LNCAP (cell line): ENCODE data around the gene SLC25A25.

Experiments used
- TF ChIP-seq, protein P1 (sequence below): fragments of 450-650 bp; IDR thresholded peaks from 2 replicates; pipeline ENCODE4 v1.5.1; 2017; ENCODE audit warnings: mild to moderate bottlenecking

Gene SLC25A25

GRCh38 chr9:128128836-128129590 is 61.0 kb downstream of the SLC25A25 start:
- TF ChIP-seq, protein P1, sequence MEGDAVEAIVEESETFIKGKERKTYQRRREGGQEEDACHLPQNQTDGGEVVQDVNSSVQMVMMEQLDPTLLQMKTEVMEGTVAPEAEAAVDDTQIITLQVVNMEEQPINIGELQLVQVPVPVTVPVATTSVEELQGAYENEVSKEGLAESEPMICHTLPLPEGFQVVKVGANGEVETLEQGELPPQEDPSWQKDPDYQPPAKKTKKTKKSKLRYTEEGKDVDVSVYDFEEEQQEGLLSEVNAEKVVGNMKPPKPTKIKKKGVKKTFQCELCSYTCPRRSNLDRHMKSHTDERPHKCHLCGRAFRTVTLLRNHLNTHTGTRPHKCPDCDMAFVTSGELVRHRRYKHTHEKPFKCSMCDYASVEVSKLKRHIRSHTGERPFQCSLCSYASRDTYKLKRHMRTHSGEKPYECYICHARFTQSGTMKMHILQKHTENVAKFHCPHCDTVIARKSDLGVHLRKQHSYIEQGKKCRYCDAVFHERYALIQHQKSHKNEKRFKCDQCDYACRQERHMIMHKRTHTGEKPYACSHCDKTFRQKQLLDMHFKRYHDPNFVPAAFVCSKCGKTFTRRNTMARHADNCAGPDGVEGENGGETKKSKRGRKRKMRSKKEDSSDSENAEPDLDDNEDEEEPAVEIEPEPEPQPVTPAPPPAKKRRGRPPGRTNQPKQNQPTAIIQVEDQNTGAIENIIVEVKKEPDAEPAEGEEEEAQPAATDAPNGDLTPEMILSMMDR = no peak

DNA sequence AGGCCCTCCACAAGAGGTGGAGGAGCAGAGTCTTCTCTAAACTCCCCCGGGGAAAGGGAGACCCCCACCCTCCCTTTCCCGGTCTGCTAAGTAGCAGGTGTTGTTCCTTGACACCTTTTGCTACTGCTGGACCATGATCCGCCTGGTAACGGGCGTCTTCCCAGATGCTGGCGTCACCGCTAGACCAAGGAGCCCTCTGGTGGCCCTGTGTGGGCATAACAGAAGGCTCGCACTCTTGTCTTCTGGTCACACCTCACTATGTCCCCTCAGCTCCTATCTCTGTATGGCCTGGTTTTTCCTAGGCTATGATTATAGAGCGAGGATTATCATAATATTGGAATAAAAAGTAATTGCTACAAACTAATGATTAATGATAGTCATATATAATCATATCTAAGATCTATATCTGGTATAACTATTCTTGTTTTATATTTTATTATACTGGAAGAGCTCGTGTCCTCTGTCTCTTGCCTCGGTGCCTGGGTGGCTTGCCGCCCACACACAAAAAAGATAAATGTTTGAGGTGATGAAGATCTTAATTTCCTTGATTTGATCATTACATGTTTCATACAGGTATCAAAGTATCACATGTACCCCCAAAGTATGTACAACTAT is 62.1 kb downstream of the SLC25A25 start:
- TF ChIP-seq, protein P1 = peak; percentile 38; the same call in 1 of the 2 replicates

- TF ChIP-seq, protein P1 = no peak
Measured at GRCh38 chr9:128136816-128137793, 69.1 kb downstream of the SLC25A25 start.

- TF ChIP-seq, protein P1 = no peak
Measured at GRCh38 chr9:128138001-128138400, 70.0 kb downstream of the SLC25A25 start.

- TF ChIP-seq, protein P1 = no peak
Measured at GRCh38 chr9:128139621-128140020, 71.6 kb downstream of the SLC25A25 start.

GRCh38 chr9:128141604-128142003 is 73.6 kb downstream of the SLC25A25 start:
- TF ChIP-seq, protein P1 = no peak

- TF ChIP-seq, protein P1 = no peak
Measured at GRCh38 chr9:128142061-128142460, 74.0 kb downstream of the SLC25A25 start.
